ENCODE measurements around the gene CLCF1. TPM values are rescaled to one million over a fixed set of nuclear protein-coding genes. Genes with fewer than 3 reads are reported as not detected.
A peak's percentile ranks its signal among the peaks of the same experiment; 100 is the strongest.

CLCF1 gene
- total RNA-seq: under 1 TPM; 0.39 to 0.45 TPM

GRCh38 chr11:67372993-67373647 is at the start of gene CLCF1:
Gene CLCF1, minus strand, starts transcription at chr11:67373598. Its CDS starts 59 bp downstream, at chr11:67373539.
- Mint-ChIP-seq H3K4me1 (ENCODE audit: low read depth) (peaks cover 46% of the 10 kb centered on the region), H3K9me3 (no peaks in the 10 kb centered on the region), H3K36me3 (no peaks in the 10 kb centered on the region), H3K27ac (peak within 1 kb of the TSS; percentile 72), H3K4me3 (peak within 1 kb of the TSS; percentile 79), H3K27me3 (peaks cover 10% of the 10 kb centered on the region)
- ChIA-PET POLR2A (interaction anchor here (0.7 to 1.5 kb wide), 5 partner anchors 20 to 101 kb away, joined by 3 to 4 read pairs (median 4); no protein-coding TSS in a partner anchor), CTCF (interaction anchor here (1.0 to 21.4 kb wide), 7 partner anchors 11 to 291 kb away, joined by 3 to 995 read pairs (median 4); partner anchors contain the start of genes POLD4 and PTPRCAP)
- peak; percentile 52 for DNase-seq
- intact Hi-C loops (cut with micrococcal nuclease): loop anchor here (2.0 kb wide), 1 partner anchor 16 kb away; no protein-coding TSS in a partner anchor

GRCh38 chr11:67422891-67423290 is 49.5 kb upstream of the CLCF1 start:
- no peak overlapping the region for H3K27ac Mint-ChIP-seq
- no peaks in the 10 kb centered on the region for H3K9me3 Mint-ChIP-seq
- ChIA-PET POLR2A (interaction anchor here (1.2 kb wide), 1 partner anchor 15 kb away, joined by 4 read pairs; the partner anchor contains the start of gene PTPRCAP), CTCF (interaction anchor here (1.5 to 1.7 kb wide), 2 partner anchors 22 to 40 kb away, joined by 3 read pairs; partner anchors contain the start of gene PPP1CA)
- no peaks in the 10 kb centered on the region for H3K27me3 Mint-ChIP-seq
- H3K4me3 Mint-ChIP-seq: no peak overlapping the region
- DNase-seq: no peak
- intact Hi-C loops (cut with micrococcal nuclease): no loop called here
- peaks cover 33% of the 10 kb centered on the region for H3K4me1 Mint-ChIP-seq (ENCODE audit: low read depth)
- H3K36me3 Mint-ChIP-seq: no peaks in the 10 kb centered on the region

GRCh38 chr11:67421430-67422031 is 48.1 kb upstream of the CLCF1 start:
- H3K27ac Mint-ChIP-seq: peak overlapping the region; percentile 46
- peaks cover 34% of the 10 kb centered on the region for H3K4me1 Mint-ChIP-seq (ENCODE audit: low read depth)

GRCh38 chr11:67420646-67421429 is 47.4 kb upstream of the CLCF1 start:
- DNase-seq: peak; percentile 98
- Mint-ChIP-seq H3K36me3 (no peaks in the 10 kb centered on the region), H3K4me3 (peak overlapping the region; percentile 74), H3K27ac (peak overlapping the region; percentile 69), H3K4me1 (ENCODE audit: low read depth) (peaks cover 41% of the 10 kb centered on the region), H3K9me3 (no peaks in the 10 kb centered on the region), H3K27me3 (no peaks in the 10 kb centered on the region)
- intact Hi-C loops (cut with micrococcal nuclease): loop anchor here (1.0 to 2.0 kb wide), 2 partner anchors 7 to 18 kb away; partner anchors contain the start of gene RPS6KB2
- ChIA-PET POLR2A (interaction anchor here (0.6 to 1.9 kb wide), 11 partner anchors 9 to 48 kb away, joined by 3 to 21 read pairs (median 5); partner anchors contain the start of genes CORO1B, PTPRCAP, TBC1D10C and TMEM134), CTCF (interaction anchor here (0.7 to 1.6 kb wide), 4 partner anchors 16 to 64 kb away, joined by 3 to 8 read pairs (median 4); partner anchors contain the start of genes PPP1CA and TBC1D10C)

More at GRCh38 chr11:67421430-67422031, 48.1 kb upstream of the CLCF1 start:
- CTCF ChIA-PET: interaction anchor here (1.5 kb wide), 1 partner anchor 21 kb away, joined by 8 read pairs; the partner anchor contains the start of gene PPP1CA
- peak overlapping the region; percentile 64 for H3K4me3 Mint-ChIP-seq
- no peaks in the 10 kb centered on the region for H3K9me3 Mint-ChIP-seq
- H3K27me3 Mint-ChIP-seq: no peaks in the 10 kb centered on the region
- H3K36me3 Mint-ChIP-seq: no peaks in the 10 kb centered on the region
- intact Hi-C loops (cut with micrococcal nuclease): loop anchor here (2.0 kb wide), 1 partner anchor 19 kb away; no protein-coding TSS in a partner anchor
- no peak for DNase-seq
- POLR2A ChIA-PET: interaction anchor here (0.6 to 1.9 kb wide), 6 partner anchors 10 to 44 kb away, joined by 3 to 21 read pairs (median 6); partner anchors contain the start of genes CORO1B and TBC1D10C

GRCh38 chr11:67420147-67420645 is 46.8 kb upstream of the CLCF1 start:
- H3K4me1 Mint-ChIP-seq (ENCODE audit: low read depth): peaks cover 42% of the 10 kb centered on the region
- intact Hi-C loops (cut with micrococcal nuclease): loop anchor here (1.0 to 2.0 kb wide), 2 partner anchors 8 to 17 kb away; partner anchors contain the start of gene RPS6KB2

GRCh38 chr11:67419325-67420049 is 46.1 kb upstream of the CLCF1 start:
- Mint-ChIP-seq H3K27ac (peak overlapping the region; percentile 51), H3K27me3 (no peaks in the 10 kb centered on the region), H3K4me3 (peak overlapping the region; percentile 74), H3K9me3 (no peaks in the 10 kb centered on the region), H3K4me1 (ENCODE audit: low read depth) (peaks cover 43% of the 10 kb centered on the region), H3K36me3 (no peaks in the 10 kb centered on the region)
- ChIA-PET CTCF (interaction anchor here (0.9 to 2.3 kb wide), 6 partner anchors 12 to 68 kb away, joined by 3 to 6 read pairs (median 4); no protein-coding TSS in a partner anchor), POLR2A (interaction anchor here (0.8 to 1.9 kb wide), 10 partner anchors 8 to 65 kb away, joined by 3 to 21 read pairs (median 5); partner anchors contain the start of genes PPP1CA, PTPRCAP, RPS6KB2 and TMEM134)
- no peak for DNase-seq
- intact Hi-C loops (cut with micrococcal nuclease): loop anchor here (1.0 to 2.0 kb wide), 2 partner anchors 9 to 17 kb away; partner anchors contain the start of gene RPS6KB2

More at GRCh38 chr11:67420147-67420645, 46.8 kb upstream of the CLCF1 start:
- Mint-ChIP-seq H3K27ac (peak overlapping the region; percentile 69), H3K27me3 (no peaks in the 10 kb centered on the region), H3K4me3 (peak overlapping the region; percentile 74), H3K9me3 (no peaks in the 10 kb centered on the region), H3K36me3 (no peaks in the 10 kb centered on the region)
- no peak for DNase-seq
- POLR2A ChIA-PET: interaction anchor here (0.6 to 1.9 kb wide), 10 partner anchors 9 to 64 kb away, joined by 3 to 21 read pairs (median 6); partner anchors contain the start of genes CORO1B, PTPRCAP and TMEM134
- CTCF ChIA-PET: interaction anchor here (0.7 to 1.6 kb wide), 7 partner anchors 13 to 64 kb away, joined by 3 to 8 read pairs (median 3); partner anchors contain the start of genes PPP1CA and TBC1D10C

GRCh38 chr11:67418476-67419281 is 45.3 kb upstream of the CLCF1 start:
- CTCF ChIA-PET: interaction anchor here (1.2 to 2.3 kb wide), 4 partner anchors 11 to 68 kb away, joined by 3 to 7 read pairs (median 5); partner anchors contain the start of gene PPP1CA
- no peaks in the 10 kb centered on the region for H3K36me3 Mint-ChIP-seq

GRCh38 chr11:67417425-67417824 is 44.0 kb upstream of the CLCF1 start:
- Mint-ChIP-seq H3K27me3 (no peaks in the 10 kb centered on the region), H3K4me1 (ENCODE audit: low read depth) (peaks cover 54% of the 10 kb centered on the region), H3K9me3 (no peaks in the 10 kb centered on the region), H3K4me3 (no peak overlapping the region), H3K27ac (peak overlapping the region; percentile 84), H3K36me3 (no peaks in the 10 kb centered on the region)
- POLR2A ChIA-PET: interaction anchor here (0.7 to 1.6 kb wide), 3 partner anchors 10 to 20 kb away, joined by 3 to 7 read pairs (median 3); partner anchors contain the start of gene PTPRCAP
- no peak for DNase-seq
- CTCF ChIA-PET: interaction anchor here (1.1 to 2.3 kb wide), 5 partner anchors 12 to 66 kb away, joined by 3 to 6 read pairs (median 3); partner anchors contain the start of genes PPP1CA and RAD9A
- intact Hi-C loops (cut with micrococcal nuclease): loop anchor here (1.0 kb wide), 1 partner anchor 89 kb away; no protein-coding TSS in a partner anchor

More at GRCh38 chr11:67418476-67419281, 45.3 kb upstream of the CLCF1 start:
- intact Hi-C loops (cut with micrococcal nuclease): no loop called here
- no peaks in the 10 kb centered on the region for H3K27me3 Mint-ChIP-seq
- H3K9me3 Mint-ChIP-seq: no peaks in the 10 kb centered on the region
- H3K4me1 Mint-ChIP-seq (ENCODE audit: low read depth): peaks cover 43% of the 10 kb centered on the region
- peak overlapping the region; percentile 50 for H3K4me3 Mint-ChIP-seq
- POLR2A ChIA-PET: interaction anchor here (0.8 to 1.6 kb wide), 8 partner anchors 10 to 66 kb away, joined by 3 to 11 read pairs (median 4); partner anchors contain the start of genes PPP1CA, RPS6KB2 and TBC1D10C
- no peak for DNase-seq
- H3K27ac Mint-ChIP-seq: peak overlapping the region; percentile 45

Data from activated CD4-positive, alpha-beta memory T cell treated with anti-CD3 and anti-CD28 coated beads for 36 hours (primary cell).